HEK293T (cell line): ENCODE results near the gene TBC1D32.

Experiments
- ARNT ChIP-seq: fragments of 450-650 bp; IDR thresholded peaks from 2 replicates; pipeline ENCODE4 v1.6.1; 2017; ENCODE audit warnings: mild to moderate bottlenecking
- BHLHE40 ChIP-seq: fragments of 450-650 bp; IDR thresholded peaks from 2 replicates; pipeline ENCODE4 v1.6.1; 2016; ENCODE audit warnings: mild to moderate bottlenecking, moderate library complexity, borderline replicate concordance
- CTBP1 ChIP-seq: fragments of 450-650 bp; IDR thresholded peaks from 2 replicates; pipeline ENCODE4 v1.6.1; 2016; ENCODE audit warnings: borderline replicate concordance
- FOXA1 ChIP-seq: fragments of 450-650 bp; IDR thresholded peaks from 2 replicates; pipeline ENCODE4 v1.6.1; 2016; ENCODE audit warnings: mild to moderate bottlenecking
- FOXM1 ChIP-seq: fragments of 450-650 bp; IDR thresholded peaks from 2 replicates; pipeline ENCODE4 v1.6.1; 2017; ENCODE audit warnings: mild to moderate bottlenecking, borderline replicate concordance
- L3MBTL2 ChIP-seq: fragments of 450-650 bp; conservative IDR thresholded peaks from 2 replicates; pipeline ENCODE4 v1.6.1; 2016; ENCODE audit warnings: mild to moderate bottlenecking
- LEF1 ChIP-seq: fragments of 450-650 bp; IDR thresholded peaks from 2 replicates; pipeline ENCODE4 v1.6.1; 2017; ENCODE audit warnings: mild to moderate bottlenecking, borderline replicate concordance
- NFRKB ChIP-seq: fragments of 450-650 bp; IDR thresholded peaks from 2 replicates; pipeline ENCODE4 v1.6.1; 2016; ENCODE audit warnings: mild to moderate bottlenecking, moderate library complexity
- PKNOX1 ChIP-seq: fragments of 450-650 bp; IDR thresholded peaks from 2 replicates; pipeline ENCODE4 v1.6.1; 2016
- SP1 ChIP-seq: fragments of 450-650 bp; IDR thresholded peaks from 2 replicates; pipeline ENCODE4 v1.6.1; 2017
- SUZ12 ChIP-seq: fragments of 450-650 bp; IDR thresholded peaks from 2 replicates; pipeline ENCODE4 v1.6.1; 2016; ENCODE audit warnings: mild to moderate bottlenecking
- TARDBP ChIP-seq: fragments of 450-650 bp; IDR thresholded peaks from 2 replicates; pipeline ENCODE4 v1.6.1; 2016
- ZNF384 ChIP-seq: fragments of 450-650 bp; IDR thresholded peaks from 2 replicates; pipeline ENCODE4 v1.6.1; 2016

GRCh38 chr6:121158438-121158837, 175.8 kb downstream of the TBC1D32 start:
- TF ChIP-seq NFRKB (no peak), SP1 (no peak), ZNF384 (no peak), LEF1 (no peak), L3MBTL2 (no peak), SUZ12 (no peak), PKNOX1 (no peak), ARNT (no peak), CTBP1 (no peak), BHLHE40 (no peak), FOXM1 (no peak), FOXA1 (no peak), TARDBP (no peak)
